Measurements from ENCODE around the gene CPXM1. TPM values are rescaled to one million over a fixed set of nuclear protein-coding genes. Genes with fewer than 3 reads are reported as not detected.
"Not testable (repeated sequence)": the region's sequence is repeated elsewhere in the genome, so short reads cannot be mapped to it uniquely, and the experiment has no call there.

Gene CPXM1
- total and polyA plus RNA-seq, 2 donors, result 19.4 to 46.9 TPM

DNA sequence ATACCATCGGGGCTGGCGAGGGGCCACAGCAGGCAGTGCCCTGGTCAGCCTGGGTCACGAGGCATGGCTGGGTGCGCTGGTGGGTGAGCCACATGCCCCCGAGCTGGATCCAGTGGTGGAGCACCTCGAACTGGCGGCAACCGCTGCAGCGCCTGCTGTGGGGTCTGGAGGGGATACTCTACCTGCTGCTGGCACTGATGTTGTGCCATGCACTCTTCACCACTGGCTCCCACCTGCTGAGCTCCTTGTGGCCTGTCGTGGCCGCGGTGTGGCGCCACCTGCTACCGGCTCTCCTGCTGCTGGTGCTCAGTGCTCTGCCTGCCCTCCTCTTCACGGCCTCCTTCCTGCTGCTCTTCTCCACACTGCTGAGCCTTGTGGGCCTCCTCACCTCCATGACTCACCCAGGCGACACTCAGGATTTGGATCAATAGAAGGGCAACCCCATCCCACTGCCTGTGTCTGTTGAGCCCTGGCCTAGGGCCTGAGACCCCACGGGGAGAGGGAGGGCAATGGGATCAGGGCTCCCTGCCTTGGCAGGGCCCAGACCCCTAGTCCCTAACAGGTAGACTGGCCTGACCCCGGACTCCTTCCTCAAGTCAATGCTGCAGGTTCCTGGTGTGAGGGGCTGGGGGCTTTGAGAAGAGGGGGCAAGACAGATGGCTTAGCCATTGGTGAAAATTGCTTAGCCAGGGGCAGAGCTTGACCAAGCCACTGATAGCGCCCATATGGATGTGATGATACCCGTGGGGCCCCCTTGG lies 16.3 kb upstream of the CPXM1 start:
- H3K4me1 ChIP-seq (ENCODE audit: insufficient read depth), result no peaks in the 10 kb centered on the region
- no peak for DNase-seq (ENCODE audit: extremely low spot score)
- H3K27ac ChIP-seq (ENCODE audit: low read depth), result no peak overlapping the region
- H3K4me3 ChIP-seq (ENCODE audit: low read depth, low read length), result no peak overlapping the region
- 80% methylated on average over 20 of the region's 20 CpGs for WGBS
- no peaks in the 10 kb centered on the region for H3K36me3 ChIP-seq (ENCODE audit: insufficient read depth)

DNA sequence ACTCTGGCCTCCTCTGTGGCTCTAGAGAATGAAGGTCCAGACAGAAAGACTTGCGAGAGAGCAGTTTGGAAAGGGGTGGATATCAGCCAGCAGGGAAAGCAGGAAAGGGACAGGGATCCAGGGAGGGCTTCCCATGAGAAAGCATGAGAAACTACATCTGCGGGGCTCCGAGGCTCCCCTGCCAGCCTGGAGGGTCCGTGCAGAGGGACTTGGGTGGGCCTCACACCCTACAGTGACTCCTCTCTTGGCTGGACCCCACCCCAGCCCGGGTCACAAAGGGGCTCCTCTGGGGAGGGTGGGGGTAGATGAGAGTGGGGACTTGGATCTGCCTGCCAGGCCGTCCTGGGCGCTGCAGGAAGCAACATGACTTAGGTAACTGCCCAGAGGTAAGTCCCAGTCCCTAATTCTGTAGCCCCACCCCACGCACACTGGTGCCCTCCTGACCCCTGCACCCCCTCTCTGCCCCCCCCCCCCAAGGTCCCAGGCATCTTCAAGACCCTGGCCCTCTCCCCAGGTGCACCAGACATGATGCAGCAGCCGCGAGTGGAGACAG lies 15.7 kb upstream of the CPXM1 start, which contains the start of gene TMEM239:
Gene TMEM239 (plus strand): TSS at position 335 of the 553 bp plus-strand sequence. CDS start 191 bp downstream, at position 526.
- Histone ChIP-seq H3K4me3 (ENCODE audit: low read depth, low read length) (no peak within 1 kb of the TSS), H3K36me3 (ENCODE audit: insufficient read depth) (no peaks in the 10 kb centered on the region), H3K27ac (ENCODE audit: low read depth) (no peak within 1 kb of the TSS), H3K4me1 (ENCODE audit: insufficient read depth) (no peaks in the 10 kb centered on the region)
- 81% methylated on average over 10 of the region's 10 CpGs for WGBS
- DNase-seq (ENCODE audit: extremely low spot score), result no peak

DNA sequence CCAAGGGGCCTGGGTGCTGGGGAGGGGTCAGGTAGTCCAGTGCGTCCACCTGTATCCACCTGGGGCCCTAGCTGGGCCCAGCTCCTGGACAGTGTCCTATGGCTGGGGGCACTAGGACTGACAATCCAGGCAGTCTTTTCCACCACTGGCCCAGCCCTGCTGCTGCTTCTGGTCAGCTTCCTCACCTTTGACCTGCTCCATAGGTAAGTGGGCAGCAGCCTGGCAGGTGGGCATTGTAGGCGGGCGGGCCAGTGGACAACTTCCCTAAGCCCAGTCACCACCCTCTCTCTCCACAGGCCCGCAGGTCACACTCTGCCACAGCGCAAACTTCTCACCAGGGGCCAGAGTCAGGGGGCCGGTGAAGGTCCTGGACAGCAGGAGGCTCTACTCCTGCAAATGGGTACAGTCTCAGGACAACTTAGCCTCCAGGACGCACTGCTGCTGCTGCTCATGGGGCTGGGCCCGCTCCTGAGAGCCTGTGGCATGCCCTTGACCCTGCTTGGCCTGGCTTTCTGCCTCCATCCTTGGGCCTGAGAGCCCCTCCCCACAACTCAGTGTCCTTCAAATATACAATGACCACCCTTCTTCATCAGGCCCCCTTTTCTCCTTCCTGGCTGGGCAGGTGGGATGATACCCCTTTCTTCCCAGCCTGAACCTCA lies 14.9 kb upstream of the CPXM1 start:
- no peak overlapping the region for H3K4me3 ChIP-seq (ENCODE audit: low read depth, low read length)
- no peak overlapping the region for H3K27ac ChIP-seq (ENCODE audit: low read depth)
- 88% methylated on average over 8 of the region's 8 CpGs for WGBS

DNA sequence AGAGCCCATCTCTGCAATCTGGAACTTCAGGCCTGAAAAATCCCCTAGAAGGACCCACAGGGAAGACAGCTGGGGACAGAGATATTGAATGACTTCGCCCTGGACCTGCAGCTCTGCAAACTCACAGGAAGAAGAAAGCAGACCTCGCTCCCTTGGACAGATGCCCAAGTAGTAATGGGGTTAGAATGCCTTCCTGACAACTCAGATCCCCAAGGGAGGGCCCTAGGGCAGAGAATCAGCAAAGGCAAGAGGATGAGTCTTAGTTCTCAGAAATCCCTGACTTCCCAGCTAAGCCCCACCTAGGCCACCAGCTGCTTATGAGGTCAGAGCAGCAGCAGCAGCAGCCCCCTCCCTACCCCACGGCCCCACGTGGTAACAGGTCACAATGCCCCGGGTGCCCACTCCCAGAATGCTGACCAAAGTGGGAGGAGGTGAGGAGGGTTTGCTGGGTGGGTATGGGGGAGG lies 14.2 kb upstream of the CPXM1 start, which contains the start of gene C20orf141:
Gene C20orf141 (plus strand): TSS at position 401 of the 465 bp plus-strand sequence. CDS start 198 bp downstream, outside the sequence.
- Histone ChIP-seq H3K4me1 (ENCODE audit: insufficient read depth) (no peaks in the 10 kb centered on the region), H3K4me3 (ENCODE audit: low read depth, low read length) (no peak within 1 kb of the TSS), H3K27ac (ENCODE audit: low read depth) (no peak within 1 kb of the TSS), H3K36me3 (ENCODE audit: insufficient read depth) (no peaks in the 10 kb centered on the region)
- whole genome bisulfite sequencing, result 27% methylated on average over 5 of the region's 5 CpGs
- DNase-seq (ENCODE audit: extremely low spot score), result no peak

More for the DNA sequence above, 14.9 kb upstream of the CPXM1 start:
- H3K36me3 ChIP-seq (ENCODE audit: insufficient read depth), result no peaks in the 10 kb centered on the region
- no peaks in the 10 kb centered on the region for H3K4me1 ChIP-seq (ENCODE audit: insufficient read depth)
- DNase-seq (ENCODE audit: extremely low spot score), result no peak

DNA sequence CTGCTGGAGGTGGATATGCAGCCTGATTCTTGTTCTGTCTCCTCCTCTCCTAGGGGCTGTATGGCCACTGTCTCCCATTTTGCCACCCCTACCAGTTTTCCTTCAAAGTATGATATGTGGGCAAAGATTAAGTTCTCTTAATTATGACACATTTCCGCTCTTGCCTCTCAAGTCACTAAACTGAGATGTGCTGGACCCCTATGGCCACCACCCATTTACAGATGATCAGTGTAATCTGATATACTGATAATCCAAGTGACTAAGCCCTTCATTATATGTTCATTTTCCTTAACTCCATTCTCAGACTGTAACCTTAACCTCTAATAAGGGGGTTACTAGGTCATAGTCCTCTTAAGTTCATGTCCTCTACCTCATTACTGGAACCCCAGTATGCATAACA lies 13.6 kb upstream of the CPXM1 start:
- Histone ChIP-seq H3K27ac (ENCODE audit: low read depth) (no peak overlapping the region), H3K36me3 (ENCODE audit: insufficient read depth) (no peaks in the 10 kb centered on the region), H3K4me3 (ENCODE audit: low read depth, low read length) (no peak overlapping the region), H3K4me1 (ENCODE audit: insufficient read depth) (no peaks in the 10 kb centered on the region)
- DNase-seq (ENCODE audit: extremely low spot score), result no peak
- WGBS, result 97% methylated on average over 1 of the region's 1 CpG

DNA sequence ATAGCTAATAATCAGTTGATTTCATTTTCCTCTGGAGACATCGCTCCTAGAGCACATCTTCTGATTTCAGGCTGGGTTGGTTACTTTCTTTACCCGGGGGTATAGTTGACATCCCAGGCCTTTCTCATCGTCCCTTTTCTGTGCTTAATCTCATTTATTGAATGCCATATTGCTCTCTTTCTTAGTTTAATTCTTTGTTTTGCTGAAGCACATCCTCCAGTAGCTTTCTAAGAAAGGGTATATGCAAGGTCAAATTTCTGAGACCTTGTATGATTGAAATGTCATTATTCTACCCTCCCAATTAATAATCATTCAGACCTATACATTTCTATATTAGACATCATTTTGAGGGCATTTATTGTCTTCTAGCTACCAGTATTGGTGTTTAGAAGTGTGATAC lies 11.8 kb upstream of the CPXM1 start:
- Histone ChIP-seq H3K27ac (ENCODE audit: low read depth) (no peak overlapping the region), H3K4me3 (ENCODE audit: low read depth, low read length) (no peak overlapping the region), H3K36me3 (ENCODE audit: insufficient read depth) (no peaks in the 10 kb centered on the region), H3K4me1 (ENCODE audit: insufficient read depth) (no peaks in the 10 kb centered on the region)
- 73% methylated on average over 3 of the region's 3 CpGs for WGBS
- DNase-seq (ENCODE audit: extremely low spot score), result no peak

DNA sequence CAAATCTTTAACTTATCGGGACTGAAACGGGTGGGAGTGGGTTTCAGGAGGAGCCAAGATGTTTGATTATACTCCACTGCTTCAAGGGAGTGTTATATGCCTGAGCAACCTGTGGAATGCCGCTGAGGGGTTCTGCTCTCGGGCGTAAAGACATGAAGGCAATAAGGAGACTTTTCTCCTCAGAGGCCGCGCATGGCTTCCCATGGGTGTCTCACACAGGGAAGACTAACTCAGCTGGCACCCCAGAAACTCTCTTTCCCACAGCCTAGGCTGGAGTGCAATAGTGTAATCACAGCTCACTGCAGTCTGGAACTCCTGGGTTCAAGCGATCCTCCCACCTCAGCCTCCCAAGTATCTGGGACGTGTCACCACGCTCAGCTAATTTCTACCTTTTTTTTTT lies 9.3 kb upstream of the CPXM1 start:
- 92% methylated on average over 10 of the region's 10 CpGs for WGBS
- H3K36me3 ChIP-seq (ENCODE audit: insufficient read depth), result no peaks in the 10 kb centered on the region
- no peak overlapping the region for H3K4me3 ChIP-seq (ENCODE audit: low read depth, low read length)
- DNase-seq (ENCODE audit: extremely low spot score), result no peak
- H3K4me1 ChIP-seq (ENCODE audit: insufficient read depth), result no peaks in the 10 kb centered on the region
- H3K27ac ChIP-seq (ENCODE audit: low read depth), result no peak overlapping the region

DNA sequence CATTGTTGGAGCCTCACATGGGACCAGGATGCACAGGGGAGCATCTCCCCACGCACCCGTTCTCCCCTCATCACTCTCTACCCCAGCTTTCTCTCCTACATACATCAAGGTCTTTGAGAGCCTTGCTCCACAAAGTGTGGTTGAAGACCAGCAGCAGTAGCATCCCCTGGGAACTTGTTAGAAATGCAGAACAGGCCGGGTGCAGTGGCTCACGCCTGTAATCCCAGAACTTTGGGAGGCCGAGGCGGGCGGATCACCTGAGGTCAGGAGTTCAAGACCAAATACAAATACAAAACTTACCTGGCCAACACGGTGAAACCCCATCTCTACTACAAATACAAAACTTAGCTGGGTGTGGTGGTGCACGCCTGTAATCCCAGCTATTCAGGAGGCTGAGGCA lies 7.5 kb upstream of the CPXM1 start:
- WGBS, result 76% methylated on average over 9 of the region's 9 CpGs
- not testable (repeated sequence) for H3K36me3 ChIP-seq (ENCODE audit: insufficient read depth); DNase-seq (ENCODE audit: extremely low spot score); H3K4me1 ChIP-seq (ENCODE audit: insufficient read depth); H3K4me3 ChIP-seq (ENCODE audit: low read depth, low read length); H3K27ac ChIP-seq (ENCODE audit: low read depth)

DNA sequence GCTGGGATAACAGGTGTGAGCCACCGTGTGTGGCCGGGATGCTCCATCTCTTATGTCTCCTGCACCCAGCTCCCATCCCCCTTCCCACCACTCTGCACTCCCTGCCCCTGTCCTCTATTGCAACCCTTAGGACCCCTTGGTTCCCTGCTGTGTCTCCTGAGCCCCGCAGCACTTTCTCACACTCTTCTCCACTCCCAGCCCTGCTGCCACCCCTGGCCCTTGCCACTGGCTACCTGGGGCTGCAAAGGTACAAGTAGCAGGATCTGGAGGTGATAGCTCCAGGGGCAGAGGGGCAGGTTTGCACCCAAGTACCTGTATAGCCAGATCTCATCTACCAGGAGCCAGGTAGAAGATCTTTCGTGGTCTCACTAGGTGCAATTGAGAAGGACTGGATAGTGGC lies 6.6 kb upstream of the CPXM1 start:
- Histone ChIP-seq H3K4me3 (ENCODE audit: low read depth, low read length) (no peak overlapping the region), H3K27ac (ENCODE audit: low read depth) (no peak overlapping the region), H3K36me3 (ENCODE audit: insufficient read depth) (no peaks in the 10 kb centered on the region), H3K4me1 (ENCODE audit: insufficient read depth) (no peaks in the 10 kb centered on the region)
- 82% methylated on average over 4 of the region's 4 CpGs for WGBS
- DNase-seq (ENCODE audit: extremely low spot score), result no peak

DNA sequence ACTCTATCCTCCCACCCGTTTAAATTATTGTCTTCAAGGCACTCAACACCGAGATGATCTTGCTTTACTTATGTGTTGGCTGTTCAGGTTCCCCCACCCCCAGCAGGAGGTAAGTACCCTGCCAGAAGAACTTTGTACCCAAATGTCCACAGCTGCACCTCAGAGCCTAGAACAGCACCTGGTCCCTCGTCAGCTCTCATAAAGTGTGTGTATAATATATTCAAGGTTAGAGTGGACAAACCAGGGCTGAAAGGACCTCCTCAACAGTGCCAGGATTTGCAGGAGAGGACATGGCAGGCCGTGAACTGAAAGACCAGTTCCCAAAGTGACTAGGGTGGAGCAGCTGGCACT lies 5.9 kb upstream of the CPXM1 start:
- no peak overlapping the region for H3K27ac ChIP-seq (ENCODE audit: low read depth)
- H3K4me3 ChIP-seq (ENCODE audit: low read depth, low read length), result no peak overlapping the region
- H3K36me3 ChIP-seq (ENCODE audit: insufficient read depth), result no peaks in the 10 kb centered on the region
- no peaks in the 10 kb centered on the region for H3K4me1 ChIP-seq (ENCODE audit: insufficient read depth)
- WGBS, result 60% methylated on average over 4 of the region's 4 CpGs
- DNase-seq (ENCODE audit: extremely low spot score), result no peak

DNA sequence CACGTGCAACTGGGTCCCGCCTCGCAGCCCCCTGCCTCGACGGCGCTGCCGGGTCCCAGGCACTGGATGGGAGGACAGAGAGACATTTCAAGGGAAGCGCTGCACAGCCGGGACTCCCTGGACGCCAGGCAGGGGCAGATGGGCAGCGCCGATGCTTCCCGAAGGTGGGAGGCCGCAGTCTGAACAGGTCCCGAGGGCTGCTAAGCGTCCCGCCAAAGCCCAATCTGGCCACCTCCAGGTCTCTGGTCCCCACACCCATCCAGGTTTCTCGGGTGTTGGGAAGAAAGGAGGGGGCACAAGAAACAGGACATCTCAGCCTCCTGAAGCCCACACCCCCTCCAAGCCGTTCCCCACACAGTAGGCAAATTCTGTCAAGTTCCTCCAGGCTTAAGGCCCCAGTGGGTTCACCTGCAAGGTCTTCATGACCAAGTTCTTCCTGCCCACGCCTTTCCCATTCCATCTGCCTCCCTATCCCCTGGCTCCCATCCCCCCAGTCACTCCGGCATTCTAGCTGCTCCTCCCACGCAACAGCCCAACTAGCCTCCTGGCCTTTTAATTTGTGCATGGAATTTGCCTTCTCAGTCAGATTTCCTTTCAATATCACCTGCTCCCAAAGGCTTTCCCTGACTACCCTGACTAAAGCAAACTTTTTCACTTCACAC lies 5.4 kb upstream of the CPXM1 start:
- Histone ChIP-seq H3K36me3 (ENCODE audit: insufficient read depth) (no peaks in the 10 kb centered on the region), H3K4me3 (ENCODE audit: low read depth, low read length) (no peak overlapping the region), H3K27ac (ENCODE audit: low read depth) (no peak overlapping the region), H3K4me1 (ENCODE audit: insufficient read depth) (no peaks in the 10 kb centered on the region)
- DNase-seq (ENCODE audit: extremely low spot score), result no peak
- 49% methylated on average over 22 of the region's 22 CpGs for WGBS

DNA sequence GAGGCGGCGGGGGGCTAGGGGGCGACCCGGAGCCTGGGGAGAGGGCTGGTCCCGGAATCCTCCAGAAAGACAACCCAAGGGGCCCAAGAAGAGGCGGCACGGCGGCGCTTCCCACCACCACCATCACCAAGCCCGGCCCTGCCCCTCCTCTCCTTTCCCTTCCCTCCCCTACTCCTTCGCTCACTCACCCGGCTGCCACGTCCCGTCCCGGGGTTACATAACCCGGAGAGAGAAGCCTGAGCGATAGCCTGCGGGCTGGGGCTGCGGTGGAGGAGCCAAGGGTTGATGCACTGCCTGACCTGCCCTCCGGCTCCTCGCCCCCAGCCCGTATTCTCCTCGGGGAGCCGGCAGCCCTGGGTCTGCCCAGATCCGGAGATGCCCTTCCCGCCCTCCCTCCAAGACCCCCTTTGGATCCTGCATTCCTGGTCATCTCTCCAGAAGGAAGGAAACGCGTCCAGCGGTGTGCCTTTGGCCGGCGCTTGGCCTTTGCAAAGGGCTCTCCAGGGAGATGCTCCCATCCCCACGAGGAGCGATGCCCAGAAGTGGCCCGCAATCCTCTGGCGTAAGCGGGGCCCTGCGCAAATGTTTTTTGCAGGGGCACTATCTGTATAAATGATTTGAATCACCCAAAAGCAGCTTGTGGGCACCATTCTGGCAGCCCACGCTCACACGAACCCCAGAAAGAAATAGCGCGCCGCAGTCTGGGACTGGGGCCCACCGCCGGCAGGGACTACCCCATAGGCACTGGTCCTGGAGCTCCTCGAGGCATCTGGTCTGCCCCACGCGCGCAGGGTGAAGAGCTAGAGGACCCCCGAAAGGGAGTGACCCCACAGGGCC lies 4.6 kb upstream of the CPXM1 start:
- DNase-seq (ENCODE audit: extremely low spot score), result no peak
- no peak overlapping the region for H3K4me3 ChIP-seq (ENCODE audit: low read depth, low read length)
- WGBS, result 20% methylated on average over 49 of the region's 49 CpGs
- H3K4me1 ChIP-seq (ENCODE audit: insufficient read depth), result no peaks in the 10 kb centered on the region
- H3K27ac ChIP-seq (ENCODE audit: low read depth), result no peak overlapping the region
- no peaks in the 10 kb centered on the region for H3K36me3 ChIP-seq (ENCODE audit: insufficient read depth)
